HG03469 (cell line): Measurements from ENCODE around the gene SYNM.
"Not testable (repeated sequence)": the region's sequence is repeated elsewhere in the genome, so short reads cannot be mapped to it uniquely, and the experiment has no call there.

Source experiments
- ATAC-seq: cut with Tn5 transposase; IDR thresholded peaks from one replicate; pipeline ENCODE4 v1.9.1; 2021; ENCODE audit warnings: mild to moderate bottlenecking, moderate library complexity, moderate number of reproducible peaks; ENCODE audit not compliant: unreplicated experiment

Gene SYNM

DNA sequence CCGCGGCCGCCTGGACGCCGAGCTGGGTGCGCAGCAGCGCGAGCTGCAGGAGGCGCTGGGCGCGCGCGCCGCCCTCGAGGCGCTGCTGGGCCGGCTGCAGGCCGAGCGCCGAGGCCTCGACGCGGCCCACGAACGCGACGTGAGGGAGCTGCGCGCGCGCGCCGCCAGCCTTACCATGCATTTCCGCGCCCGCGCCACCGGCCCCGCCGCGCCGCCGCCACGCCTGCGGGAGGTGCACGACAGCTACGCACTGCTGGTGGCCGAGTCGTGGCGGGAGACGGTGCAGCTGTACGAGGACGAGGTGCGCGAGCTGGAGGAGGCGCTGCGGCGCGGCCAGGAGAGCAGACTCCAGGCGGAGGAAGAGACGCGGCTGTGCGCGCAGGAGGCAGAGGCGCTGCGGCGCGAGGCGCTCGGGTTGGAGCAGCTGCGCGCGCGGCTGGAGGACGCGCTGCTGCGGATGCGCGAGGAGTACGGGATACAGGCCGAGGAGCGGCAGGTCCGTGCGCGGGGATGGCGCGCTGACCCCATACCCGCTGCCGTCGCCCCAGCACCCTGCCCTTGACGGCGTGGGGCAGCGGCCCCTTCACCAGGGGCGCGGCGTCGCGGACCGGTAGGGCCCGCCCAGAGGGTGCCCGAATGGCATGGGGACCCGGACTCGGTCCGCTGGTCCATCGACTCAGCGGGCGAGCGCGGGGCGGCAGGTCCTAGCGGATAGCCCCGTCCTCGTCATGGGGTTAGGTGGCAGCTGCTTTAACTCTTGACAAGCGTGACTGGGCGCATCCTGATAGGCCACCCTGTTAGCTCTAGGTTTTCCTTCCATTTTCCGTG is 848 bp downstream of the SYNM start:
- ATAC-seq: no peak

DNA sequence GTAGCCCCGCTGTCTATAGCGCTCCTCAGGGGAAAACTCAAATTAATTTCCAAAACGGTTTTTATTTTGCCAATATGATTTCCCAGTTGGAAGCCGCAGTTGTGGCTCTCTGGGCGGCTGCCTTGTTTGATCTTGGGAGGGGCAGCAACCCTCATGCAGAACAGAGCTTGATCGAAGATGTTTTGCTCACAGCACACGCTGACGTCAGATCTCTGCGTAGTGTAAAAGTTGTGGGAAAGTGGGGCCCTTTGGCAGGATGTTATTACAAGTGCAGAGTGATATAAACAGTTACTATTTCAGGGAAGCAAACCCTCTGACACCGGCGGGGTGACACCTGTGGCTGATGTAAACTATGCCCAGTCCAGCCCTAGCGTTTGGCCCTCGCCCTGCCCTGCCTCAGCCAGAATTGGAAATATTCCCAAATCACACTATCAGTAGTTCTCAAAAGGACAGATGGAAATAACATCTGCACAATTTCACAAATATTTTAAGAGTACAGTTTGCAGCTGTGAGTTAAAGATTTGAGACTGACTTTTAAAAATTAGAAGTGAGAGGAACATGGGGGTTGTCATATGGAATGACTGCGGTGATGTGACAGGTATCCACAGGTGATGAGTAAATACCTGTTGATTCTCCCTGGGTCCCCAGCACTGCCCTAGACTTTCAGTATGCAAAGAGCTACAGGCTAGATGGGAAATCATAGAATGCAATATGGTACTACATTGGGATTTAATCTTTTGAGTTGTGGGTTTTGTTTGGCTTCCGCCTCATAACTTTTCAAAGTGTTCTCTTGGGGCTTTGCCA is 1.7 kb downstream of the SYNM start:
- ATAC-seq: no peak

DNA sequence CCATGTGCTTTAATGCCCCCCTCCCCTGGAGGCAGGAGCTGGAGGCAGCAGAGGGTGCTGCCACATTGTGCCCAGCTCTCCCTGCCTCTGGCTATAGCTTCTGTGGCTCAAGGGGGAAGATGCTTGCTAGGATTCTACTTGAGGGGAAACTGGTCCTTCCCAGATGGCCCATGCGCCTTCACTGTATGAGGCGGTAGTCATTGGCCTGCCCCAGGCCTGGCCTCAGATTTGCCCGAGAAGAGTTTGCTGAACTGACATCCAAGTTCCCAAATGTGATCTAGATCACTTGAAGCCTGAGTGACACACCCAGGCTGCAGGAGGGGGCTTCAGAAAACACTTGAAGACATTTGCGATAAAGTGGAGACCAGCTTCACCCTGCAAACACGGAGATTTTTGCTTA is 4.1 kb downstream of the SYNM start:
- no peak for ATAC-seq

DNA sequence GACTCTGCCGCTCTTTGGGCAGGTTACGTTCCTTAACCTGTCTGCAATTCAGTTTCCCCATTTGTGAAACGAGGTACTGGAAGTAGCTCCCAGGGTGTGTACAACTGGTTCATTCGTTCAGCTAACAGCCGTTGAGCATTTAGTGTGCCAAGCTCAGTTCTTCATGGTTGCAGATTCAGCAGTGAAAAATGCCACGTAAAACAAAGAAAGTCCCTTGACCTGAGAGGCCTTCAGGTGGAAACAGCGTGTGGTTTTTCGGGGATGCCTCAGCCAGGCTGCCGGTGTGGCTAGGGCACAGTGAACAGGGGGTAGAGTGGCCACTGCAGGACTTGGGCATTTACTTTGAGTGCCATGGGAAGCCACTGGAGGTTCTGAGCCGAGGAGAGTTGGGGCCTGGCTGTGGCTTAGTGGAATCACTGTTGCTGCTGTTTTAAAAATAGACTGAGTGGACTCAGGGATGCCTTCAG is 4.7 kb downstream of the SYNM start:
- no peak for ATAC-seq

- no peak for ATAC-seq
Measured at GRCh38 chr15:99110093-99110492, 5.2 kb downstream of the SYNM start.

- ATAC-seq: no peak
Measured at GRCh38 chr15:99110581-99111320, 5.9 kb downstream of the SYNM start.

DNA sequence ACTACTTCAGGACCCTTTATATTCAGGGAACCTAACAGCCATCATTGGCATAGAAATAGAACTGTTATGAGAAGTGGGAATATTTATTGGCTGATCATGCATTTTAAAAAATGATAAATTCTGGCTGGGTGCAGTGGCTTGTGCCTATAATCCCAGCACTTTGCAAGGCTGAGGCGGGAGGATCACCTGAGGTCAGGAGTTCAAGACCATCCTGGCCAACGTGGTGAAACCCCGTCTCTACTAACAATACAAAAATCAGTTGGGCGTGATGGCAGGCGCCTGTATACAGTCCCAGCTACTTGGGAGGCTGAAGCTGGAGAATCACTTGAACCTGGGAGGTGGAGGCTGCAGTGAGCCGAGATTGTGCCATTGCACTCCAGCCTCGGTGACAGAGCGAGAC is 6.8 kb downstream of the SYNM start:
- not testable (repeated sequence) for ATAC-seq

- ATAC-seq: no peak
Measured at GRCh38 chr15:99113547-99114271, 8.8 kb downstream of the SYNM start.

GRCh38 chr15:99114511-99115299 is 9.8 kb downstream of the SYNM start:
- ATAC-seq: no peak

GRCh38 chr15:99115300-99116215 is 10.7 kb downstream of the SYNM start:
- ATAC-seq: no peak

GRCh38 chr15:99117111-99117510 is 12.2 kb downstream of the SYNM start:
- no peak for ATAC-seq

DNA sequence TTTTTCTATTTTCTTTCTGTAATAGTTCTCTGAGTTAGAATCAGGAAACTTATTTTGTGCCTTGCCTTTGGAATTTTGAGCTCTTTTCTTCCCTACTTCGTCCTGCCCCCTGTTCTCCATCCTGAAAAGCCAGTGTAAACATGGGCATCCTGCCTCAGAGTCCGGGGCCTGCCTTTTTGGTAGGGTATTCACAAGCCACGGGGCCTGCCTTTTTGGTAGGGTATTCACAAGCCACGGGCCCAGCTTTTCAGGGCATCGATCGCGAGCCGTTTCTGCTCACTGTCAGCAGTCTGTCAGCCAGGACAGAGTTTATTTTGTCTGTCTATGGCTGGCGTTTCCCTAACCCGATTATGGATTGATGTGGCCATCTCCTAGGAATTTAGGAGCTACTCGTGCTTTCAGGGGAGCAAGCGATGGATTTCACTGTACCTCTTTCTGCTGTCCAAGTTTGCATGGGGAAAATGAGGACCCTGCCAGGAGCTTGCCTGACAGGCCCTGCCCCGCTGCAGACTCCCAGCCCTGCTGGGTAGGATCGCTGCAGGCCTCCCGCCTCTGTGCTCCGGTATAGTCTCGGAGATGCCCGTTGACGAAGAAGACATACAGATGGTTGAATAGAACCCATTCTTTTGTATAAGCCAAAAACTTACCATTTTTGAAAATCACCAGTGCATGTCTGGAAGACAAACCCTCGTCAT is 12.8 kb downstream of the SYNM start:
- no peak for ATAC-seq

- no peak for ATAC-seq
Measured at GRCh38 chr15:99118258-99118632, 13.4 kb downstream of the SYNM start.

GRCh38 chr15:99118801-99119546 is 14.1 kb downstream of the SYNM start:
- no peak for ATAC-seq

GRCh38 chr15:99120050-99120777 is 15.3 kb downstream of the SYNM start:
- no peak for ATAC-seq

DNA sequence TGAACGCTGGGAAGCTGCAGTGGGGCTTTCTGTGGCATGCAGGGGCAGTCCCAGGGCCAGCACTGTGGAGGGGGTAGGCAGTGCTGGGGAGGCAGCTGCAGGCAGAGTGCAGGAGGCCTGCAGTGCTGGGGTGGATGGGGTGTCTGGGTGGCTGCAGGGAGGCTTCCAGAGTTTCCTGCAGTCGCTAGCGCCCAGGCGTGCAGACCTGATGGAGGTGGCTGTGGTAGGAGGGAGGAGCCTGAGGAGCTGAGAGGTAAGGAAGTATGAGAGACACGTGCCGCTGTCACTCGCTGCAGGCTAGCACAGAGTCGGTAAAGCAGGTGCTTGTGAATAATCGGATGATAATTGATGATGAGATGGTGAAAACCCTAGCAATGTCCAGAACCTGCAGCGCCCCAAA is 16.3 kb downstream of the SYNM start:
- no peak for ATAC-seq
